ENCODE measurements around the gene NT5C3A. TPM values are rescaled to one million over a fixed set of nuclear protein-coding genes. Genes with fewer than 3 reads are reported as not detected.

The NT5C3A gene
- total and polyA plus RNA-seq, 2 of the 8 experiments (the other 6 are each of a cell fraction or from before 2014, with no cell fraction given): 7.5 to 22.7 TPM

- no peak for TF ChIP-seq KDM1A (IDR thresholded peaks at IDR 0.05; ENCODE audit: borderline replicate concordance, low read length)
- TF ChIP-seq POLR2A (IDR thresholded peaks at IDR 0.05; ENCODE audit: control extremely low read depth in 1 of 2, low read depth in 2 of 2, low read length in 2 of 2): no peak
- TF ChIP-seq EGR1 (IDR thresholded peaks at IDR 0.05; ENCODE audit: borderline replicate concordance, low read depth, low read length): no peak
- no peak for TF ChIP-seq RBBP5 (IDR thresholded peaks at IDR 0.05; ENCODE audit: borderline replicate concordance, low read depth, low read length)
- no peak for TF ChIP-seq RXRA (IDR thresholded peaks at IDR 0.05; ENCODE audit: insufficient read depth, low read depth, low read length)
- TF ChIP-seq GTF2F1 (IDR thresholded peaks at IDR 0.05; ENCODE audit: borderline replicate concordance, low read depth, low read length): no peak
Measured at GRCh38 chr7:33059635-33060034, 2.9 kb downstream of the NT5C3A start (continued).

Data from H1 (cell line).